ENCODE data around the gene RAB9B.

- TF ChIP-seq CTCF (IDR thresholded peaks at IDR 0.05) (no peak), POLR2AphosphoS5 (IDR thresholded peaks at IDR 0.05) (no peak)
Measured at GRCh38 chrX:103811858-103812257, 20.2 kb downstream of the RAB9B start.

Measured in transverse colon (tissue), 4 donors.